Upper lobe of left lung (tissue), 4 donors: Measurements from ENCODE around the gene GLRX5.

Experiments used
- CTCF ChIP-seq, 6 experiments: fragments of 450-650 bp in 4 of 6; fragments of 200-600 bp in 2 of 6; sonication (generic) in 2 of 6; IDR thresholded peaks; one replicate each; pipeline ENCODE4 v1.5.1; 2016 to 2019; ENCODE audit warnings: antibody characterized with exemption in 6 of 6
- POLR2AphosphoS5 ChIP-seq, 2 donors: sonication (generic); formaldehyde crosslinking; IDR thresholded peaks; one replicate each; pipeline ENCODE4 v1.5.1; 2017; ENCODE audit warnings: antibody characterized with exemption in 2 of 2

GRCh38 chr14:95518045-95518751 lies 16.7 kb upstream of the GLRX5 start:
- TF ChIP-seq CTCF (IDR thresholded peaks at IDR 0.05) (no peak), POLR2AphosphoS5 (IDR thresholded peaks at IDR 0.05) (no peak)
